GM12872 (cell line): ENCODE results near the gene GTPBP2.

Experiments used
- CTCF ChIP-seq: IDR thresholded peaks from 3 replicates; pipeline ENCODE4 v1.5.1; 2011; ENCODE audit warnings: low read depth, mild to moderate bottlenecking, low read length, moderate library complexity; ENCODE audit not compliant: insufficient read depth

The GTPBP2 gene

DNA sequence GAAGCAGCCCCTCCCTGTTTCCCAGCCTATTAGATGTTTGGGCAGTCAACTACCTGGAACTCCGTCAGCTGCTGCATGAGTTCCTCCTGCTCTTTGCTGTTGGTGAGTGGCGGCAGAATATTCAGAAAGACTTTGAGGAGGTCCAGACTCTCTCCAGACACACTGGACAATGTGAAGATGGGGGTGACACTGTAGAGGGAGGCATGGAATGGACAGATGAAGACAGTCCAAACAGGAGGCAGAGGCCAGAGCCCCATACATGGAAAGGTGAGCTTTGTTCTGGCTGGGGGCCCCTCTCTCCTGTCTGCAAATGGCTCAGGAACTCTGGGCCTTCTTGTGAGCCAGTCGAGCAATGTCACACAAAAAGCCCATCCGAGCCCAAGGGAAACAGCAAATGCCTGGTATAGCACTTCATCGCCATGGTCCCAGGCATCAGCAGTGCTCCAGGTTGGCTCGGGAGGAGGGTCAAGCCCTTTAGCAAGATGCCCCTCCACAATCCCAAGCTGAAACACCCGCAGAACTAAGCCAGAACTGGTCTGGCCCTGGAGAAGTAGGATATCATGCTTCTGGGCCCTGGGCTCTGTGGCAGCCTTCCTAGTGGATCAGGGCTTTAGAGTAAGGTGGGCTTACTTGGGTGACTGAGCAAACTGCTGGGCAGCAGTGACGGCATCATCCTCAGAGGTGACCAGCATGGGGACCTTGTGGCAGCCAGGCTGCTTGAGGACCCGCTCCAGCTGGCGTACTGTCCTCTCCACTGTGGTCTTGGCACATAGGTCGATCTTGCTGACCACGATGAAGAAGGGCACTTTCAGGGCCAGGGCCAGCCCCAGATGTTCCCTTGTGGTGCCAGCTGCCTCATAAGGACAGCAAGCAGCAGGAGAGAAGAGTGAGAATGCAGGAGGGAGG, 4.9 kb downstream of the GTPBP2 start:
- no peak for TF ChIP-seq CTCF

- no peak for TF ChIP-seq CTCF
These were observed 6.5 kb downstream of the GTPBP2 start for GRCh38 chr6:43622541-43622940.

- no peak for TF ChIP-seq CTCF
These were observed 7.3 kb downstream of the GTPBP2 start for GRCh38 chr6:43621836-43622180.

DNA sequence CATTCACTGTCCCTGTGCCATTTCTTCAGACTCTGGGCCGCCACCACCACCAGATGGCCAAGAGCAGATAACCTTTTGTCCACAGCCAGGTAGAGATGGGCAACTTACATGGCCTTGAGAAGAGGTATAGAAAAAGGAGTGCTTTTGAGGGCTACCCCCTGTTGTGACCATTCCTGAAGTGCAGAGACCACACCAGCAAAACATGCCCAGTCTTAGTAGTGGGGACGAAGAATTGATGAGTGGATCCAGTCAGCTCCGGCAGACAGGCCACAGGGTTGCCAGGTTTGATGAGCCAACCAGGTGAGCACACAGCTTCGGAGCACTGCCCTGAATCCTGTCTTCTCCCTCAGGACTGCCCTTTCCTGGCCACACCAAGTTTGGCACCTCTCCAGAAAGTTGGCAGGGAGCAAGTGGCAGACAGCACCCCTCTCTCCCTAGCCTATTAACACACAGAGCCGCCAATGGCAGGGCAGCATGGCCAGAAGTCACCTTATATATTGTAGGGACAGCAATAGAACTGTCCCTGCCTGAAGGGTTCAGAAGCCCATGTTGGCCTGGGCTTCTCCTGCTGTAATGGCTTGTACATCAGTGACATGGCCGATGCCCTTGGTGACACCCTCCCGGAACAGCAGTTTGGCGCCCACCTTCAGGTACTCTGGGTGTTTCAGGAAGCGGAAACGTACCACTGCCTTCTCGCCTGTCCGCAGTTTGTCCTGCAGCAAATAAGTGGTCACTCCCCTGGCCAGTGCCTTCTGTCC, 7.8 kb downstream of the GTPBP2 start:
- TF ChIP-seq CTCF: no peak

DNA sequence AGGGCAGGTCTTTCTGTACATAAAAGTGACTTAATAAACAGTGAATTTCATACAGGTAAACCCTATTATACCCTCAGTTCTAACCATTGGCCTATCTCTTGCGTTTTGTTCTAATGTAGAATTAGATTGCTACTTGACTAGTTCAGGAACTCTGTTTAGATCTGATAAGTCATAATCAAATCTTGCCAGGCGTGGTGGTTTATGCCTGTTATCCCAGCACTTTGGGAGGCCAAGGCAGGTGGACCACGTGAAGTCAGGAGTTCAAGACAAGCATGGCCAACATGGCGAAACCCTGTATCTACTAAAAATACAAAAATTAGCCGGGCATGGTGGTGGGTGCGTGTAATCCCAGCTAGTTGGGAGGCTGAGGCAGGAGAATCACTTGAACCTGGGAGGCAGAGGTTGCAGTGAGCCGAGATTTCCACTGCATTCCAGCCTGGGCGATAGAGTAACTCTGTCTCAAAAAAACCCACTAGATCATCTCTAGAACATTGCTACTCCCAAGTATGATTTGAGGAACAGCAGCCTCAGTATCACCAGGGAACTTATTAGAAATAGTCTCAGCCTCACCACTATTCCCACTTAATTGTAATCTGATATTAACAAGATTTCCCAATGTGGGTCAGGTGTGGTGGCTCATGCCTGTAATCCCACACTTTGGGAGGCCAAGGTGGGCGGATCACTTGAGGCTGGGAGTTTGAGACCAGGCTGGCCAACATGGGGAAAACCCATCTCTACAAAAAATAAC, 12.2 kb downstream of the GTPBP2 start:
- no peak for TF ChIP-seq CTCF

DNA sequence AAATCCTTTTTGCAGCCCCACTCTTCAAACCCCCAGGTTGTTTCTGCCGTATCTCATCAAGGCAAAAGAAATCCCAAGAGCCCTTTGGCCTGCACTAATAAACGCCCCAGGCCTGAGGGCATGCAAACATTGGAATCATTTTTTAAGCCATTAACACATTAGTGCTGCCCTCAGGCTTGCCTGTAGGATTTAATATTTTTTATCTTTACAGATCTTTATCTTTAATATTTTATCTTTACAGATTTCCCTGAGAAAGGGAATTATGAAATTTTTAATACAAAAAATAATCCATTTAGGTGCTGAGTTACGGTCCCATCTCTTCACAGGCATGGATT, 14.7 kb downstream of the GTPBP2 start:
- TF ChIP-seq CTCF: no peak

DNA sequence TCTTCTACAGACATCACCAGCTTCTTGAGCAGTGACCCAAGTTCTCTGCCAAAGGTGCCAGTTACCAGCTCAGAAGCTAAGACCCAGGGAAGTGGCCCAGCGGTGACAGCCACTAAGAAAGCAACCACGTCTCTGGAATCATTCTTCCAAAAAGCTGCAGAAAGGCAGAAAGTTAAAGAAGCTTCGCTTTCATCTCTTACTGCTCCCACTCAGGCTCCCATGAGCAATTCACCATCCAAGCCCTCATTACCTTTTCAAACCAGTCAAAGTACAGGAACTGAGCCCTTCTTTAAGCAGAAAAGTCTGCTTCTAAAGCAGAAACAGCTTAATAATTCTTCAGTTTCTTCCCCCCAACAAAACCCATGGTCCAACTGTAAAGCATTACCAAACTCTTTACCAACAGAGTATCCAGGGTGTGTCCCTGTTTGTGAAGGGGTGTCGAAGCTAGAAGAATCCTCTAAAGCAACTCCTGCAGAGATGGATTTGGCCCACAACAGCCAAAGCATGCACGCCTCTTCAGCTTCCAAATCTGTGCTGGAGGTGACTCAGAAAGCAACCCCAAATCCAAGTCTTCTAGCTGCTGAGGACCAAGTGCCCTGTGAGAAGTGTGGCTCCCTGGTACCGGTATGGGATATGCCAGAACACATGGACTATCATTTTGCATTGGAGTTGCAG, 15.2 kb downstream of the GTPBP2 start:
- TF ChIP-seq CTCF: no peak
